ENCODE results near the gene MBOAT1.
"Not testable (repeated sequence)": the region's sequence is repeated elsewhere in the genome, so short reads cannot be mapped to it uniquely, and the experiment has no call there.

Gene MBOAT1

DNA sequence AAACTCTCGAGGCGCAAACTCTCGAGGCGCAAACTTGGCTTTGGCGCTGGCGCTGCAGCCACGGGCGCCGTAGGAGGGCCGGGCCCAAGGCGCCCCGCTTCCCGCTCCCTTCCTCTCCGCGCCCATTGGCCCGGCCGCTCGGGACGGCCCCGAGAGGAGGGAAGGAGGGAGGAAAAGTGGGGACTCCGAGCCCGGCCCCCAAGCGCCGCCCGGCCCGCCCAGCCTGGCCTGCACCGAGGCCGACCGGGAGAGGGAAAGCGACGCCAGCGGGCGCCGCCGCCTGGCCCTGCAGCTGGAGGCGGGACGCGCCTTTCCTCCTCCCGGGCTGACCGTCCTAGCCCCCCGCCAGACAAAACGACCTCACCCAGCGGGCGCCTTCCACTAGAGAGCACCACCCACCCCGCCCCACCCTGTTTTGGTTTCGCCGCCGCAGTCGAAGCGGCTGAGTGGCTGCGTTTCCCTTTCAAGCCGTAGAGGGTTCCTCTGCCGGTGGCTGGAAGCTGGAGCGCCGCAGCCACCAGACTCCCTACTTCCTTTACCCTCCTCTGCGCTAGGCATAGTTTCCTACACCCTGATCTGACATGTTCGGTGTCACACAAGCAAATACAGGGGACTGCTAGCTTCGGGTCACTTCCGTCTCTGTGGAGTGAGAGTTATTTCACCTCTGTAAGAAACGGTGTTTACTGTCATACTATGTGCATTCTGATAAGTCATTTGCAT lies at the start of gene MBOAT1:
Gene MBOAT1 (minus strand): TSS at position 78 of the 720 bp plus-strand sequence. CDS start 235 bp downstream, outside the sequence.
- DNase-seq = peak; percentile 78

DNA sequence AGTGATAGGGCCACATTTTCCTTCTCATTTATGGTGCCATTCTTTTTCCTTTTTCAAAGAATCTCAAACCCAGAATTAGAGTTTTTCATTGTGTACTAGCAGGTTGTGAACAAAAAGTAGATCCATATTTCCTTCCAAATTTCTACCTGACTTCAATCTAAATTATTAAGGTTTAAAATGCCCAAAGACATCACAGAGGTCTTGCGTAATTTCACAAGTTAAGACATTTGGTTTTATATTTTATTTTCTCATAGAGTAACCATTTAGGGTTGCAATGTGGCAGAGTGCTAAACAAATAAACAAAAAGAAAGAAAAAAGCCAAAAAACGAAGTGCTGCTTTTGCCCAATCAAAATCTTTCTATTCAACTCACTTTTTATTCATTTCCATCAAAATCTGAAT lies 49.4 kb upstream of the MBOAT1 start:
- no peak for DNase-seq

DNA sequence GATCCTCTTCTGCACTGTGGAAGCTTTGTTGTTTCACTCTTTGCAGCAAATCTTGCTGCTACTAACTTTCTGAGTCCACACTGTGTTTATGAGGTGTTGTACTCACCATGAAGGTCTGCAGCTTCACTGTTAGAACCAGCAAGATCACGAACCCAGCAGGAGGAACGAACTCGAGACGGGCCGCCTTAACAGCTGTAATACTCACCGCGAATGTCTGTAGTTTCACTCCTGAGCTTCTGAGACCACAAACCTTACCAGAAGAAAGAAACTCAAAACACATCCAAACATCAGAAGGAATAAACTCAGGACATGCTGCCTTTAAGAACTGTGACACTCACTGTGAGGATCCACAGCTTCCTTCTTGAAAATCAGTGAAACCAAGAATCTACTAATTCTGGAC lies 48.1 kb upstream of the MBOAT1 start:
- DNase-seq = no peak

DNA sequence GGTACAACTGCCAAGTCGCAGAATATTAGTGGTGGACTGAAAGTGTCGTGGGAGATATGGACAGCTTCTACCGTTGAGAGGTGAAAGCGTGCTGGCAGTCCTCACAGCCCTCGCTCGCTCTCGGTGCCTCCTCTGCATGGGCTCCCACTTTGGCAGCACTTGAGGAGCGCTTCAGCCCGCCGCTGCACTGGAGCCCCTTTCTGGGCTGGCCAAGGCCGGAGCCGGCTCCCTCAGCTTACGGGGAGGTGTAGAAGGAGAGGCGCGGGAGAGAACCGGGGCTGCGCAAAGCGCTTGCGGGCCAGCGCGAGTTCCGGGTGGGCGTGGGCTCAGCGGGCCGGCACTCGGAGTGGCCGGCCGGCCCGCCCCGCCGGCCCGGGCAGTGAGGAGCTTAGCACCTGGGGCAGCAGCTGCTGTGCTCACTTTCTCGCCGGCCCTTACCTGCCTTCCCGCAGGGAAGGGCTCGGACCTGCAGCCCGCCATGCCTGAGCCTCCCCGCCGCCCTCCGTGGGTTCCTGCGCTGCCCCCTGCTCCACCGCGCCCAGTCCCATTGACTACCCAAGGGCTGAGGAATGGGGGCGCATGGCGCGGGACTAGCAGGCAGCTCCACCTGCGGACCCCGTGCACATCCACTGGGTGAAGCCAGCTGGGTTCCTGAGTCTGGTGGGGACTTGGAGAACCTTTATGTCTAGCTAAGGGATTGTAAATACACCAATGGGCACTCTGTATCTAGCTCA lies 47.2 kb upstream of the MBOAT1 start:
- no peak for DNase-seq

DNA sequence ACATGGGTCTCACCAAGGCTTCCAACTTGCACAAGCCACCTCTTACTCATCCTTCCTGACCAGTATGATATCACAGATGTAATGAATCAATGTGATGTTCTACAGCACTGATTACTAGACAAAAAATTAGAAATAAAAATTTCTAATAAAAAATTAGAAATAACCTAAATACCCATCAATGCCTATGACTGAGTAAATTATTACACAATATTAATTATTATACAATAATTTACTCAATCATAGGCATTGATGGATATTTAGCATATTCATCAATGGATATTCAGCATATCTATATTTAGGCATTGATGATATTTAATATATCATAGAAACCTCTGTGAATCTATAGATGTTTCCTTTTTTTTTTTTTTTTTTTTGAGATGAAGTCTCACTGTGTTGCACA lies 43.2 kb upstream of the MBOAT1 start:
- DNase-seq = no peak

DNA sequence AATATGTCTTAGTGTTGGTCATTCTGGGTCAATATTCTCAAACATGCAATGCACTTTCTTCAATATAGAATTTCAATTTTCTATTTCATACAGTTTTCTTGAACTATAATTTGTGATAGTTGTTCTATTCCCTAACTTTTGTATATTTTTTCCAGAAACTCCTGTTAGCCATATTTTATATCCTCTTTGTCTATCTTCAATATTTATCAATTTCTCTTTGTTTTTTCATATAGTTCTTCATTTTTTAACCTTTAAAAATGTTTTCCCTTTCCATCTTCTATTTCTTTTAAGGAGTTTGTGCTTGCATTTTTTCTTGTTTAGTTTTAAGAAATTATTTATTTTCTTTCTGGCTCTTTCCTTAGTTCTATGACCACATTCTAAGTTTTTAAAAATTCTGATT lies 42.0 kb upstream of the MBOAT1 start:
- no peak for DNase-seq

GRCh38 chr6:20253021-20253420 lies 40.8 kb upstream of the MBOAT1 start:
- no peak for DNase-seq

DNA sequence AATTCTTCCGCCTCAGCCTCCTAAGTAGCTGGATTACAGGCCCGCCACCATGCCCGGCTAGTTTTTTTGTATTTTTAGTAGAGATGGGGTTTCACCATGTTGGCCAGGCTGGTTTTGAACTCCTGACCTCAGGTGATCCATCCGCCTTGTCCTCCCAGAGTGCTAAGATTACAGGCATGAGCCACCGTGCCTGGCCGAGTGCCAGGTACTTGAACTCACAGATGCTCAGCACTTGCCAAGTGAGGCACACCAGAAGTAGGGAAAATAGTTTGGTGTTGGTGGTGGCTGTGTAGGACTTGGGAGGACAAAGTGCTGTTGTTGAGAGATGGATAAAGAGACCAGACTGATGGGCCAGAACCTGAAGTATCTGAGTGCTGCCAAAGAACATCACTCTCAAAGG lies 40.0 kb upstream of the MBOAT1 start:
- DNase-seq = no peak

DNA sequence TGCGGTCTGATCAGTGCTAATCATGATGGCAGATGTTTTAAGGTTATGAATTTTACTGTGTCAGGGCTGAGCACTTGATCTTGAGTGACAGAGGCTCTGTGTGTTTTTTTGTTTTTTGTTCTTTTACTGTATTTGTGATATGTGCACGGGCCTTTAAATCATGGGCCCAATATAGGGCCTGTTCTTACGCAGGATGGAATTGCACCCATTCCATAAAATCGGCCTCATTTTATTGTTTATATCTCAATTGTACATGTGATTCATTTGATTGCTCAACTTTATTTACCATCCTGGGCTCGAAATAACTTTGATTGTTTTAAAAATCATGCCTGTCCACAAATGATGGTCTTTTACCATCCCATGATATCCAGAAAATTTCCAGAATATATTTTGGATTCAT lies 39.3 kb upstream of the MBOAT1 start:
- no peak for DNase-seq

DNA sequence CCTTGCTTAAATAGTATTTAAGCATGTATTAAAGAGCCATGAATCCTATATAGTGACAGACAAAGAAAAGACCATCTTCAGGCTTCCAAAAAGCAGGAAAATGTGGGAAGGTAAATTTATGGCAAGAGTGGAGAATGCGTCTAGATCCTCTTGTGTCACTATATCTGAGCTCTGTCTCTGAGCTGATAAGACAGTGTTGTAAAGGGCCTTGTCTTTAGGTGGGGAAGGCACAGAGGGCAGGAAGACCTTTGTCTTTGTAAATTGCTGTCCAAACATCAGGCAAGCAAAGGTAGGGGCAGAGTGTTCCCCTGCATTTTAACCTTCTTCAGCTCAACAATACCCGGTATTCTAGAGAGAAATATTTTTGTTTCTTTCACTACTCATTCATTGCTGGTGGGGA lies 33.9 kb upstream of the MBOAT1 start:
- DNase-seq = no peak

- DNase-seq = not testable (repeated sequence)
These were observed 32.8 kb upstream of the MBOAT1 start for GRCh38 chr6:20244807-20245681.

- no peak for DNase-seq
These were observed 31.0 kb upstream of the MBOAT1 start for GRCh38 chr6:20243288-20243687.

DNA sequence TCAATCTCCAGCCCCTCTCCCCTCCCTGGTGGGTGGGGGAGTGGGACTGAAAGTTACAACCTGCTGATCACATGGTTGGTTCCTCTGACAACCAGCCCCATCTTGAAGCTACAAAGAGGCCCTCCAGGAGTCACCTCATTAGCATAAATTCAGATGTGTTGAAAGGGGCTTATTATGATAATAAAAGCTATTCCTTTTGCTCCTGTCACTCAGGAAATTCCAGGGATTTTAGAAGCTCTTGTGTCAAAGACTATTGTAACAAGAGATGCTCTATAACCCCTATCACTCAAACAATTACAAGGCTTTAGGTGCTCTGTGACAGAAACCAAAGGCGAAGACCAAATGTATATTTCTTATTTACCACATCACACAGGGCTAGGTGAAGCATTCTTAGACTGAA lies 30.1 kb upstream of the MBOAT1 start:
- no peak for DNase-seq

GRCh38 chr6:20241102-20241501 lies 28.8 kb upstream of the MBOAT1 start:
- no peak for DNase-seq

DNA sequence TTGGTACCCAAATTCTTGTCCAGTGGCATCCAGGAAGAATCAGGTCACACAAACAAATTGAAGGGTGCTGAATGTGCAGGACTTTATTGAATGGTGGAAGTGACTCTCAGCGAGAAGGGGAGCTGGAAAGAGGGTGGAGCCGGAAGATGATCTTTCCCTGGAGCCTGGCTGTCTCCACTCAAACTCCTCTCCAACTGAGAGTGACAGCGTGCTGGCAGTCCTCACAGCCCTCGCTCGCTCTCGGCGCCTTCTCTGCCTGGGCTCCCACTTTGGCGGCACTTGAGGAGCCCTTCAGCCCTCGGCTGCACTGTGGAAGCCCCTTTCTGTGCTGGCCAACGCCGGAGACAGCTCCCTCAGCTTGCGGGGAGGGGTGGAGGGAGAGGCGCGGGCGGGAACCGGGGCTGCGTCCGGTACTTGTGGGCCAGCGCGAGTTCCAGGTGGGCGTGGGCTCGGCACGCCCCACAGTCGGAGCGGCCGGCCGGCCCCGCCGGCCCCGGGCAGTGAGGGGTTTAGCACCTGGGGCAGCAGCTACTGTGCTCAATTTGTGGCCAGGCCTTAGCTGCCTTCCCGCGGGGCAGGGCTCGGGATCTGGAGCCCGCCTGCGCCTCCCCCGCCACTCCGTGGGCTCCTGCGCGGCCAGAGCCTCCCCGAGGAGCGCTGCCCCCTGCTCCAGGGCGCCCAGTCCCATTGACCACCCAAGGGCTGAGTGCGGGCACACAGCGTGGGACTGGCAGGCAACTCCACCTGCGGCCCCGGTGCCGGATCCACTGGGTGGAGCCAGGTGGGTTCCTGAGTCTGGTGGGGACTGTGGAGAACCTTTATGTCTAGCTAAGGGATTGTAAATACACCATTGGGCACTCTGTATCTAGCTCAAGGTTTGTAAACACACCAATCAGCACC lies 26.7 kb upstream of the MBOAT1 start:
- DNase-seq = no peak

DNA sequence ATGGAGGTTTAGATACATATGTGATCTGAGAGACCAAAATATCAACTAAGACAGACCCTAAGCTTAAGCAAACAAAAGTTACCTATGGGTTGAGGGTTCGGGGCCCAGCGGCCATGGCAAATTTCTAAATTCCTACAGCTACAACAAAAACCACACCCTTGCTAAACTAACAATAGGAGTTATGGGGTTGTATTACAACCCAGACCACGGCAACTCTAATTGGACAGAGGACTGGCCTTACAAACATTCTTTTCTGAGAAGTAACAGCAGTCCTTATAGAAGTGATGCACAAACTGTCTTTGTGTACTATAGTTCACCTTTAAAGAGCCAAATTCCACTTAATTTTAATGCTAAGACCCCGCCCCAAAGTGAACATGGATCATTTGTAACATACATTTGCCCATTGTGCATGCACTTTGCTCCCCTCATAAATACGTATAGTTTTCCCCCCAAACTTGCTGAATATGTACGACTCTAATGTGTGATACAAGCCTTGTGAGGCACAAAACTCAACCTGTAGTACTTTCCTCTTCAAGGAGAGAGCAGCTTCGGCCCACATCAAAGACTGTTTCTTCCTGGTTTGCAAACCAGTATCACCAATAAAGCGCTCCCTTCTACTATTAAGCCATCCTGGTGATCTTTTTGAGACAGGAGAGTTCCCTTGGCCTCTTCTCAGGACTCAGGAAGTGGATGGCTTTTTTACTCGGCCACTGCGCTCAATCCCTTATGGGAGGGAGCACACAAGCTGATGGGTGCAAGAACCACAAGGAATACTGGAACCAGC lies 25.6 kb upstream of the MBOAT1 start:
- DNase-seq = no peak

GRCh38 chr6:20236909-20237600 lies 24.8 kb upstream of the MBOAT1 start:
- DNase-seq = no peak

DNA sequence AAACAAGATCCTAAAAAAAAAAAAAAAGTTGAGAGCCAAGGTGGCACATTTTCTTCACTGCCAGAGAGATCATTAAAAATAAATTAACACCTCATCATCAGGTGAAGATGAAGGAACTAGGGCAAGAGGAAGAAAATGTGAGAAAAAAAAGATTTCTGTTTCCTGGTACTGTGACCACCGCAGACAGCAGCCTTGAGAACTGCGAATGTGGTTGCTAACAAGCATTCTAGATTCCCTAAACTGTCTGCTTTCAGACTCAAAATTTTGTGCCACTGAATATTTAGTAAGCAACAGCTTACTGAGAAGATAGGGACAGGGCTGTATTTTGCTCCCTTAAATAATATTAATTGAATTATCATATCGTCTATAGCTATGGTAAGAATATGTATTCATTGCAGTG lies 24.1 kb upstream of the MBOAT1 start:
- no peak for DNase-seq

GRCh38 chr6:20235041-20235440 lies 22.8 kb upstream of the MBOAT1 start:
- DNase-seq = no peak

DNA sequence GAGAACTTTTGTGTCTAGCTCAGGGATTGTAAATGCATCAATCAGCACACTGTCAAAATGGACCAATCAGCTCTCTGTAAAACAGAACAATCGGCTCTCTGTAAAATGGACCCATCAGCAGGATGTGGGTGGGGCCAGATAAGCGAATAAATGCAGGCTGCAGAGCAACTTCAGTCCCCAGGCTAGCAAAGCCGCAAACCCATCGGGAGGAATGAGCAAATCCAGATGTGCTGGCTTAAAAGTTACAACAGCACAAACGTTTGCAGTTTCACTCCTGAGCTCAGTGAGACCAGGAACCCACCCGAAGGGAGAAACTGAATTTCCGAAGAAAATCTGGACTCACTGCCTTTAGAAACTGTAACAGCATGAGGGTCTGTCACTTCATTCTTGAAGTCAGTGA lies 21.9 kb upstream of the MBOAT1 start:
- DNase-seq = no peak
